ENCODE data around the gene SH3RF1. TPM values are rescaled to one million over a fixed set of nuclear protein-coding genes. Genes with fewer than 3 reads are reported as not detected.

Gene SH3RF1
- total and polyA plus RNA-seq, 2 experiments from 2014 or later: 7.8 to 12.4 TPM

DNA sequence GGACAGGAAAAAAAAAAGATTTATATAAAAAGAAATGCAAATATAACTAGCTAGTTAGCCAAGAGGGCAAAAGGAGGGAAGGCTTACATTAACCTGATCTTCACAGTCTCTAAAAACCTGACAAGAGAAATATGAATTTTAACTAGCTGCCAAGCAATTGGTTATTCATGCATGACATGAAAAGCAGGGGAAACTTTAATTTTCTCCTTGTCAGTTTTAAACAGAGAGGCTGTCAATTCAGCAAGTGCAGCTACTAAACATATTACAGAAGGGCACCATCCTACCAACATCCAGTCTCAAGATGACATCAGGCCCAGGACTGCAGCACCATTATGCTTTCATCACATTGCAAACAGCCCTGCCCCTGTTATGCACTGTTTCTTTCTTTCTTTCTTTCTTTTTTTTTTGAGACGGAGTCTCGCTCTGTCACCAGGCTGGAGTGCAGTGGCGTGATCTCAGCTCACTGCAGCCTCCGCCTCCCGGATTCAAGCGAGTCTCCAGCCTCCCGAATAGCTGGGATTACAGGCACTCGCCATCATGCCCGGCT is 221.8 kb downstream of the SH3RF1 start (continued):
- TF ChIP-seq, protein P1, sequence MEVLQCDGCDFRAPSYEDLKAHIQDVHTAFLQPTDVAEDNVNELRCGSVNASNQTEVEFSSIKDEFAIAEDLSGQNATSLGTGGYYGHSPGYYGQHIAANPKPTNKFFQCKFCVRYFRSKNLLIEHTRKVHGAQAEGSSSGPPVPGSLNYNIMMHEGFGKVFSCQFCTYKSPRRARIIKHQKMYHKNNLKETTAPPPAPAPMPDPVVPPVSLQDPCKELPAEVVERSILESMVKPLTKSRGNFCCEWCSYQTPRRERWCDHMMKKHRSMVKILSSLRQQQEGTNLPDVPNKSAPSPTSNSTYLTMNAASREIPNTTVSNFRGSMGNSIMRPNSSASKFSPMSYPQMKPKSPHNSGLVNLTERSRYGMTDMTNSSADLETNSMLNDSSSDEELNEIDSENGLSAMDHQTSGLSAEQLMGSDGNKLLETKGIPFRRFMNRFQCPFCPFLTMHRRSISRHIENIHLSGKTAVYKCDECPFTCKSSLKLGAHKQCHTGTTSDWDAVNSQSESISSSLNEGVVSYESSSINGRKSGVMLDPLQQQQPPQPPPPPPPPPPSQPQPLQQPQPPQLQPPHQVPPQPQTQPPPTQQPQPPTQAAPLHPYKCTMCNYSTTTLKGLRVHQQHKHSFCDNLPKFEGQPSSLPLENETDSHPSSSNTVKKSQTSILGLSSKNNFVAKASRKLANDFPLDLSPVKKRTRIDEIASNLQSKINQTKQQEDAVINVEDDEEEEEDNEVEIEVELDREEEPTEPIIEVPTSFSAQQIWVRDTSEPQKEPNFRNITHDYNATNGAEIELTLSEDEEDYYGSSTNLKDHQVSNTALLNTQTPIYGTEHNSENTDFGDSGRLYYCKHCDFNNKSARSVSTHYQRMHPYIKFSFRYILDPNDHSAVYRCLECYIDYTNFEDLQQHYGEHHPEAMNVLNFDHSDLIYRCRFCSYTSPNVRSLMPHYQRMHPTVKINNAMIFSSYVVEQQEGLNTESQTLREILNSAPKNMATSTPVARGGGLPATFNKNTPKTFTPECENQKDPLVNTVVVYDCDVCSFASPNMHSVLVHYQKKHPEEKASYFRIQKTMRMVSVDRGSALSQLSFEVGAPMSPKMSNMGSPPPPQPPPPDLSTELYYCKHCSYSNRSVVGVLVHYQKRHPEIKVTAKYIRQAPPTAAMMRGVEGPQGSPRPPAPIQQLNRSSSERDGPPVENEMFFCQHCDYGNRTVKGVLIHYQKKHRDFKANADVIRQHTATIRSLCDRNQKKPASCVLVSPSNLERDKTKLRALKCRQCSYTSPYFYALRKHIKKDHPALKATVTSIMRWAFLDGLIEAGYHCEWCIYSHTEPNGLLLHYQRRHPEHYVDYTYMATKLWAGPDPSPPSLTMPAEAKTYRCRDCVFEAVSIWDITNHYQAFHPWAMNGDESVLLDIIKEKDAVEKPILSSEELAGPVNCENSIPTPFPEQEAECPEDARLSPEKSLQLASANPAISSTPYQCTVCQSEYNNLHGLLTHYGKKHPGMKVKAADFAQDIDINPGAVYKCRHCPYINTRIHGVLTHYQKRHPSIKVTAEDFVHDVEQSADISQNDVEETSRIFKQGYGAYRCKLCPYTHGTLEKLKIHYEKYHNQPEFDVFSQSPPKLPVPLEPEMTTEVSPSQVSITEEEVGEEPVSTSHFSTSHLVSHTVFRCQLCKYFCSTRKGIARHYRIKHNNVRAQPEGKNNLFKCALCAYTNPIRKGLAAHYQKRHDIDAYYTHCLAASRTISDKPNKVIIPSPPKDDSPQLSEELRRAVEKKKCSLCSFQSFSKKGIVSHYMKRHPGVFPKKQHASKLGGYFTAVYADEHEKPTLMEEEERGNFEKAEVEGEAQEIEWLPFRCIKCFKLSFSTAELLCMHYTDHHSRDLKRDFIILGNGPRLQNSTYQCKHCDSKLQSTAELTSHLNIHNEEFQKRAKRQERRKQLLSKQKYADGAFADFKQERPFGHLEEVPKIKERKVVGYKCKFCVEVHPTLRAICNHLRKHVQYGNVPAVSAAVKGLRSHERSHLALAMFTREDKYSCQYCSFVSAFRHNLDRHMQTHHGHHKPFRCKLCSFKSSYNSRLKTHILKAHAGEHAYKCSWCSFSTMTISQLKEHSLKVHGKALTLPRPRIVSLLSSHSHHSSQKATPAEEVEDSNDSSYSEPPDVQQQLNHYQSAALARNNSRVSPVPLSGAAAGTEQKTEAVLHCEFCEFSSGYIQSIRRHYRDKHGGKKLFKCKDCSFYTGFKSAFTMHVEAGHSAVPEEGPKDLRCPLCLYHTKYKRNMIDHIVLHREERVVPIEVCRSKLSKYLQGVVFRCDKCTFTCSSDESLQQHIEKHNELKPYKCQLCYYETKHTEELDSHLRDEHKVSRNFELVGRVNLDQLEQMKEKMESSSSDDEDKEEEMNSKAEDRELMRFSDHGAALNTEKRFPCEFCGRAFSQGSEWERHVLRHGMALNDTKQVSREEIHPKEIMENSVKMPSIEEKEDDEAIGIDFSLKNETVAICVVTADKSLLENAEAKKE (CRISPR knock-in tag; IDR thresholded peaks at IDR 0.05): no peak
- TF ChIP-seq, protein P2, sequence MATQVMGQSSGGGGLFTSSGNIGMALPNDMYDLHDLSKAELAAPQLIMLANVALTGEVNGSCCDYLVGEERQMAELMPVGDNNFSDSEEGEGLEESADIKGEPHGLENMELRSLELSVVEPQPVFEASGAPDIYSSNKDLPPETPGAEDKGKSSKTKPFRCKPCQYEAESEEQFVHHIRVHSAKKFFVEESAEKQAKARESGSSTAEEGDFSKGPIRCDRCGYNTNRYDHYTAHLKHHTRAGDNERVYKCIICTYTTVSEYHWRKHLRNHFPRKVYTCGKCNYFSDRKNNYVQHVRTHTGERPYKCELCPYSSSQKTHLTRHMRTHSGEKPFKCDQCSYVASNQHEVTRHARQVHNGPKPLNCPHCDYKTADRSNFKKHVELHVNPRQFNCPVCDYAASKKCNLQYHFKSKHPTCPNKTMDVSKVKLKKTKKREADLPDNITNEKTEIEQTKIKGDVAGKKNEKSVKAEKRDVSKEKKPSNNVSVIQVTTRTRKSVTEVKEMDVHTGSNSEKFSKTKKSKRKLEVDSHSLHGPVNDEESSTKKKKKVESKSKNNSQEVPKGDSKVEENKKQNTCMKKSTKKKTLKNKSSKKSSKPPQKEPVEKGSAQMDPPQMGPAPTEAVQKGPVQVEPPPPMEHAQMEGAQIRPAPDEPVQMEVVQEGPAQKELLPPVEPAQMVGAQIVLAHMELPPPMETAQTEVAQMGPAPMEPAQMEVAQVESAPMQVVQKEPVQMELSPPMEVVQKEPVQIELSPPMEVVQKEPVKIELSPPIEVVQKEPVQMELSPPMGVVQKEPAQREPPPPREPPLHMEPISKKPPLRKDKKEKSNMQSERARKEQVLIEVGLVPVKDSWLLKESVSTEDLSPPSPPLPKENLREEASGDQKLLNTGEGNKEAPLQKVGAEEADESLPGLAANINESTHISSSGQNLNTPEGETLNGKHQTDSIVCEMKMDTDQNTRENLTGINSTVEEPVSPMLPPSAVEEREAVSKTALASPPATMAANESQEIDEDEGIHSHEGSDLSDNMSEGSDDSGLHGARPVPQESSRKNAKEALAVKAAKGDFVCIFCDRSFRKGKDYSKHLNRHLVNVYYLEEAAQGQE (IDR thresholded peaks at IDR 0.05; ENCODE audit: unreplicated experiment): no peak
- no peak for TF ChIP-seq EZH2phosphoT487 (IDR thresholded peaks at IDR 0.05; ENCODE audit: unreplicated experiment)
- TF ChIP-seq, protein P3, sequence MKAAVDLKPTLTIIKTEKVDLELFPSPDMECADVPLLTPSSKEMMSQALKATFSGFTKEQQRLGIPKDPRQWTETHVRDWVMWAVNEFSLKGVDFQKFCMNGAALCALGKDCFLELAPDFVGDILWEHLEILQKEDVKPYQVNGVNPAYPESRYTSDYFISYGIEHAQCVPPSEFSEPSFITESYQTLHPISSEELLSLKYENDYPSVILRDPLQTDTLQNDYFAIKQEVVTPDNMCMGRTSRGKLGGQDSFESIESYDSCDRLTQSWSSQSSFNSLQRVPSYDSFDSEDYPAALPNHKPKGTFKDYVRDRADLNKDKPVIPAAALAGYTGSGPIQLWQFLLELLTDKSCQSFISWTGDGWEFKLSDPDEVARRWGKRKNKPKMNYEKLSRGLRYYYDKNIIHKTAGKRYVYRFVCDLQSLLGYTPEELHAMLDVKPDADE (IDR thresholded peaks at IDR 0.05): no peak
- TF ChIP-seq, protein P4, sequence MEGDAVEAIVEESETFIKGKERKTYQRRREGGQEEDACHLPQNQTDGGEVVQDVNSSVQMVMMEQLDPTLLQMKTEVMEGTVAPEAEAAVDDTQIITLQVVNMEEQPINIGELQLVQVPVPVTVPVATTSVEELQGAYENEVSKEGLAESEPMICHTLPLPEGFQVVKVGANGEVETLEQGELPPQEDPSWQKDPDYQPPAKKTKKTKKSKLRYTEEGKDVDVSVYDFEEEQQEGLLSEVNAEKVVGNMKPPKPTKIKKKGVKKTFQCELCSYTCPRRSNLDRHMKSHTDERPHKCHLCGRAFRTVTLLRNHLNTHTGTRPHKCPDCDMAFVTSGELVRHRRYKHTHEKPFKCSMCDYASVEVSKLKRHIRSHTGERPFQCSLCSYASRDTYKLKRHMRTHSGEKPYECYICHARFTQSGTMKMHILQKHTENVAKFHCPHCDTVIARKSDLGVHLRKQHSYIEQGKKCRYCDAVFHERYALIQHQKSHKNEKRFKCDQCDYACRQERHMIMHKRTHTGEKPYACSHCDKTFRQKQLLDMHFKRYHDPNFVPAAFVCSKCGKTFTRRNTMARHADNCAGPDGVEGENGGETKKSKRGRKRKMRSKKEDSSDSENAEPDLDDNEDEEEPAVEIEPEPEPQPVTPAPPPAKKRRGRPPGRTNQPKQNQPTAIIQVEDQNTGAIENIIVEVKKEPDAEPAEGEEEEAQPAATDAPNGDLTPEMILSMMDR (conservative IDR thresholded peaks at IDR 0.05; ENCODE audit: low read depth in 2 of 2): no peak
- TF ChIP-seq CREB1 (CRISPR knock-in tag; IDR thresholded peaks at IDR 0.05; ENCODE audit: low read depth): no peak
- TF ChIP-seq NANOG (IDR thresholded peaks at IDR 0.05; ENCODE audit: borderline replicate concordance): no peak
- TF ChIP-seq JUNB (IDR thresholded peaks at IDR 0.05; ENCODE audit: unreplicated experiment): no peak

Data from GM23338 (cell line).